Stimulated activated CD4-positive, alpha-beta T cell treated with anti-CD3 and anti-CD28 coated beads, TNF-alpha, amount 100 ng/mL, for 24 hours (primary cell): ENCODE measurements around the gene GAB4.

Experiments
- DNase-seq, 3 experiments: peaks; one replicate each; pipeline ENCODE4 v3.0.0-alpha.2; 2020; ENCODE audit warnings: low read depth in 3 of 3

GAB4 gene

DNA sequence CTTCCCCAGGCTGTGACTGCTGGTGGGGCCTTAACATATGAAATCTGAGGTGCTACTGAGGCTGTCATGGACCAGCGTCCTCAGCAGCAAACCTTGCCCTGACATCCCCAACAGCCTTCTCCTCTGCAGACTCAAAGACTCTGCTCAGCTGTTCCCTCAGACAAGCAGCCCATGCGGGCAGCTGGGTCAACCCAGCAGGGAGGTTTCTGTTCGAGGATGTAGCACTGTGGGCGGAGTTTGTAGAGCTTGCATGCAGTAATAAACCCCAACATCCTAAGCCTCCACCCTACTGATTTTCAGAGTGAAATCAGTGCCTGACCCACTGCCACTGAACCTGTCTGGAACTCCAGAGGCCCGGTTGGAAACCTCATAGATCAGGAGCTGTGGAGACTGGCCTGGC, 94.0 kb downstream of the GAB4 start:
- no peak for DNase-seq

DNA sequence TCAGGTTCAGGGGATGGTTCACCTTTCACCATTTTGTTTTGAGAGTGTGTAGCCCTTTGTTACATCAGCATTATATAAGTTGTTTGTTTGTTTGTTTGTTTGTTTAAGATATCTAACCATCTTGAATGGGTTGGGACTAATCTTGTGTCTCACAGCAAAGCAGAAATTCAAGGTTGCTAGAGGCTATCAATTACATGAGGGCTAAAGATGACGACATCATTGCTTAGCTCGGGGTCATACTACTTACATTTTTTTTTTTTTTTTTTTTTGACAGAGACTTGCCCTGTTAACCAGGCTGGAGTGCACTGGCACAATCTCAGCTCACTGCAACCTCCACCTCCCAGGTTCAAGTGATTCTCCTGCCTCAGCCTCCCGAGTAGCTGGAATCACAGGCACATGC, 95.7 kb downstream of the GAB4 start:
- DNase-seq, result no peak
